DMS114 treated with DMSO at 0.1 percent for 48 hours (cell line): ENCODE measurements around the gene PADI2.

ENCODE experiments used
- DNase-seq: peaks from one replicate; lab custom pipeline; 2025; ENCODE audit not compliant: unreplicated experiment; lab: John Stamatoyannopoulos, UW

The PADI2 gene

DNA sequence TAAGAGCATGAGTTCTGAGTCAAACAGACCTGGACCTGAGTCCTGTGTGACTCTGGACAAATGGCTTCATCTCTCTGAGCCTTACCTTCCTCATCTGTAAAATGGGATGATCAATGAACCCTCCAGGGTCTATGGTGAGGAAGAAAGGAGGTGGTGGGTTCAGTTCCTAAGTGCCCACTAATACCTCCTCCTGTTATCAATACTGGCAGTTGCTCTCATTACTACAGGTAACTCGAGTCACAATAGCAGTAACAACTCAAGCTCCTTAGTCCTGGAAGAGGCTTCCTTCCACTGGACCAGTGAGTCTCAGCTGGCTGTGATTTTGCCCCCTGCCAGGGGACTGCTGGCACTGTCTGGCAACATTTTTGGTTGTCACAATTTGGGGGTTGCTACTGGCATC lies 2.6 kb downstream of the PADI2 start:
- DNase-seq: no peak

DNA sequence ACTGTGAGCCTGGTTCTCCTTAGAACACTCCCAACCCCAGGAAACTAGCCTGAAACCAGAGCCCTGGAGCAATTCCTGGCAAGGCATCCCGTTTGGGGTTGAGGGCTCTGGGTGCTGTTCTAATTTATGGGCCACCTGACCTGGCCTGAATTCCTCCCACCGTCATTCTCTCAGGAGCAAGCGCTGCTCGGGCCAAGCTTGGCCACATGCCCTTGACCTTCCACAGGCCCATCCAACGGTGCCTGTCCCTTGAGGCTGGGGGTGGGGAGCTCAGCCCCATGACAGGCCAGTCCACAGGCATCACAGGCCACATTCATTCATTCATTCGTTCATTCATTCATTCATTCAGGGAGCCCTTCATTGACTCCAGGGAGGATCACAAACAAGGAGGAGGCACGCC lies 5.3 kb downstream of the PADI2 start:
- DNase-seq: no peak

- DNase-seq: no peak
Observed at GRCh38 chr1:17112496-17113236, 6.6 kb downstream of the PADI2 start.

GRCh38 chr1:17112076-17112475 lies 7.2 kb downstream of the PADI2 start:
- no peak for DNase-seq

DNA sequence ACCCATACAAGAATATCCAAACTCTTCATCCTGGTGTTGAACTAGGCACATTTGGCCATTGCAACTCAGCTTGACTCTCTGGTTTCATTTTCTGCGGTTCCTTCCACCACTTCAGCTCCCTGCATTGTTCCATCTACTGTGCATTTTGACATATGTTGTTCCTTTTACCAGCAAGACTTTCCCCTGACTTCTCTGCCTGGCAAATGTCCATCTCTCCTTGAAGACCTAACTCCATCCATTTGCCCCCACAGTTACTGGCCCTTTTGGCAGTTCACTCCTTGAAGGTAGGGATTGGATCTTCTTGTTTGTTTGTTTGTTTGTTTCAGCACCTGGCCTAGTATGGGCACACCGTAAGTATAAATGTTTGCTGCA lies 8.7 kb downstream of the PADI2 start:
- no peak for DNase-seq

DNA sequence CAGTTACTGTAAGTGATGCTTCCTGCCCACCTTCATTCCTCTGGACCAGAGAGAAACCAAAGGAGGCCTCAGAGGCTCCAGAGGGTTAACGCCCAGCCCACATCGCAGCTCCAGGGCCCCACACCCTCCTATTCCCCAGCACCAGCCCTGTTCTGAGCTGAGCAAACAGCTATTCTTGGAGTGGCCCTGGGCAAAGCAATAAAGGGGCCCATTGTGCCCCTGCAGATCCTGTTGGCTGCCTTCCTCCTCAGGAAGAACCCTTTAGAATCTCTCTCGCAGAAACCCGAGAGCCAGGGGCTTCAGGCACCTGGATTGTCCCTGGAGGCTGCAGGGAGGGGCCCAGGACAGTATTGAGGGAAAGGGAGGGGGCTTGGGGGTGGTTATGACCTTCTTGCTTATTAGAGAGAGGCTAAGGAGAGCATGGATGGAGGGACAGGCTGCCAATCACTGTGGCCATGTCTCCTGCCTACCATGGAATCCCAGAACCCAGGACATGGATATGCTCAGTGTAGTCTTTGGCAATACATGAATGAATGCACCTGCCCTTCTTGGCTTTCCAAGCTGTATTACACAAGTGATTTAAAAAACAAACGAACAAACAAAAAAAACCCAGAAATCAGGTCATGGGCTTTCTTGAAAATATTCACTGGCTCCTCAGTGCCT lies 9.2 kb downstream of the PADI2 start:
- DNase-seq: no peak

DNA sequence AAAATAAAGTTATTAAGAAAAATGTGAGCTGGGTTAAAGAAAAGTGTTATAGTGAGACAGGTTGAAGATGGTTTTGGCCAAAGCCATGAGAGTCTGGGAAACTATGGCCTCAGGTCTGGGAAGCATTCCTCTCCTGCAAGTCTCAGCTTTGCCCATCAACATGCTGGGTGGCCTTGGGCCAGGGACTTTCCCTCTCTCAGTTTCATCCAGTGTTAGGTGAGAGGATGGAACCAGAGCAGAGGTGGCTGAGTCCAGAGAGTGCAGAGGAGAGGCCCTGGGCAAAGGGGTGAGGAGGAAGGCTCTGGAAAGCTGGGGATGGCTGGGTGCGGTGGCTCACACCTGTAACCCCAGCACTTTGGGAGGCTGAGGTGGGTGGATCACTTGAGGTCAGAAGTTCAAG lies 10.5 kb downstream of the PADI2 start:
- DNase-seq: no peak

DNA sequence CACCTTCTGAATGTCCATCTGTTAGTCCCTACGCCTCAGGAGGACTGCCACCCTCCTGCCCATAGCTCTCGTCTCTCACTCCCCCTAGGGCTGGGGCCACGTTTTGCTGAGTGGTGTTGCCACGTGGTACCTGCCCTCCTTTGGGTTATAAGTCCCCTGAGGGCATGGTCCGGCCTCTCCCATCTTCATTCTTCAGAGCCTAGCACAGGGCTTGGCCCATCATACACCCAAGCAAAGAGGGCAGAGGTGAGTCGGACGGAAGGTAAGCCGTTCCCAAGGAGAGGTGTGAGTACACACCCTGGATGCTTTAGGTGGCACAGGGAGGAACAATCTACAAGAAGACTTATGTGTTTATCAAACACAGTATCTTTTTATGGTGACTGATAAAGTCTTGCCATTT lies 10.9 kb downstream of the PADI2 start:
- no peak for DNase-seq

GRCh38 chr1:17104782-17105181 lies 14.5 kb downstream of the PADI2 start:
- DNase-seq: no peak

DNA sequence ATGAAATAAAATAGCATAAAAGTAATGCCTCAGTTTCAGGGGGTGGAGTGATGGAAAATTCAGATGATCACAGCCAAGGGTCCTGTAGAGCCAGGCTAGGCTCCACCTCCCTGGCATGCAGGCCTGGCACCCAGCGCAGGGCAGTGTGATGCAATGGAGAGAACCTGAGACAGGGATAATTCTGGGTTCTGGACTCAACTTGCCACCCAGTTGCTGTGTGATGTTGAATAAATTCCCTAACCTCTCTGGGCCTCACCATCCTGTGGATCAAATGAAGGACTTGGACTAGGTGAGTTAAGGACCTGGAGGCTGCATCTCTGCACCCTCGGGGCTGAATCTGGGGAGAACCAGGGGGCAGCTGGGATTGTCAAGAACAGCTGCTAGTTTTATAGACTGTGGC lies 17.0 kb downstream of the PADI2 start:
- DNase-seq: no peak

DNA sequence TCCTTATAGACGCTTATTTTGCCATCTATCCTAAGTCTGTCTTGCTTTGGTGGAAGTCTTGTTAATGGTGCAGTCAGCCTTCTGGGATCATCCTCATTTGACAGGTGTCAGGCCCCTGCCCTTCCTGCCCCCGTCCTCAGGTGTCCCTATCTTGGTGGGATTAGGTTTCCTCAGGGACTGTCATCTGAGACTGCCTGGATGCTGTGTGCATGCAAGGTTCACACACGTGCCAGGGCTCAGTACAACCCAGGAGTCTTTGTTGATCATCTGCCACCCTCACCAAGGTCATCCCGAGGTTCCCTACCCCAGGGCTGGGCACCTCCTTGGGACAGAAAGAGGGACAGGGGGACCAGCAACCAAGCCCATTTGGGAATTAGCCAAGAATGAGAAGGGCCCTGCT lies 18.0 kb downstream of the PADI2 start:
- DNase-seq: no peak

DNA sequence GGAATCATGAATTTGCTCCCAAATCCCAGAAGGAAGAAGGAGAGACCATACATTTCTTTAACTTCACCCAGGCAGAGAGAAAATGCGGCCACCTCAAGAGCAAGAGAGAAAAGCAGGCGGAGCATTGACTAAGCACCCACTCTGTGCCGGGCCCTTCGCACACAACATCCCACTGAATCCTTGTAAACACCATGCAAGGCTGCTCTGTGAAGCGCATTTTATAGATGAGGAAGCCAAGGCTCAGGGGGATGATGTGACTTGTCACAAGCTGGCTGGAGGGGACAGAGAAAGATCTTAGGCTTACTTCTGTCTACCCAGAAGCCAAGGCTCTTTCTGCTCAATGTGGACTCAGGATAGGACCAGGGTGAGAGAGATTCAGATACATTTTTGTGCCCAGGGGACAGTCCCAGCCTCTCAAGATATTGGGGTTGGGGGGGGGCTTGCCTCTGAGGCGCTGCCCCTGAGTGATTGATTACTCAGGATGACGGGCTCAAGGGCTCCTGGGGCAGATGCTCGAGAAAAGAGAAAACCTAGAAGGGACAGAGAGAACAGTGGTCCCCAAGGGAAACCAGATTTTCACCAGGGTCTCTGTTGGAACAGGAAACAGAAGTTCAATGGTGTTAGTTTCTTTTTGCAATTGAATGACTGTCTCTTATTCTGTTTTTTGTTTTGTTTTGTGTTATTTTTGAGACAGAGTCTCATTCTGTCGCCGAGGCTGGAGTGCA lies 19.5 kb downstream of the PADI2 start:
- DNase-seq: no peak

GRCh38 chr1:17098446-17099317 lies 20.6 kb downstream of the PADI2 start:
- DNase-seq: no peak

GRCh38 chr1:17097787-17098186 lies 21.5 kb downstream of the PADI2 start:
- no peak for DNase-seq

- no peak for DNase-seq
Observed at GRCh38 chr1:17097147-17097546, 22.1 kb downstream of the PADI2 start.

DNA sequence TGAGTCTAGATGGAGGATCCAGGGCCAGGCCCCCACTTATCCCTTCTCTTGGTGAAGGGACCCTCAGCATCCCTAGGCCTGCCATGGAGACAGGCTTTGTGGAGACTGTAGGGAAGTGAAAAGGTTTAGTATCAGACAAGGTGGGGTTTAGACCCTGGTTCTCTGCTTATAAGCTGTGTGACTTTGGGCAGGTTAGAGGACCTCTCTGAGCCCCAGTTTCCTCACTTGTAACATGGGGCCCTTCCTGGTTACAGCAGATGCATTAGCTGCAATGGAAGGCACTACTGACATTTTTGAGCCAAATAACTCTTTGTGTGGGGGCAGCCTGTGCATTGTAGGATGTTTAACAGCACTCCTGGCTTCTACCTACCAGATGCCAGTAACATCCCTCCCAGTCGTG lies 22.7 kb downstream of the PADI2 start:
- no peak for DNase-seq

DNA sequence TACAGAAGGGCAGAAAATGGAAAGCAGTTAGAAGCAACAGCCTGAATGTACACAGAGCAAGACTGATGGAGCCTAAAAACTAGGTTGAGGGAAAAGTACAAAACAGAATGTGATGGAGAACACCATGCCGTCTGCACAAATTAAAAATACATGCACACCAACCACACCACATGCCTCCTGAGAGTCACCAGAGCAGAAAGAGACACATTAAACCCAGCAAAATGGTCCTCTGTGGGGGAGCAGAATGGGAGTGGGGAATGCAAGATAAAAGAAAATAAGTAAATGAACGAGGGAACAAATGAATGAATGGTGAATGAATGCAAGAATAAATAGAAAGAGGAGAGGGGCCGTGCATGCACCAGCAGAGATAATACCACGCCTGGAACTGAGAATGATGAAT lies 24.1 kb downstream of the PADI2 start:
- no peak for DNase-seq

GRCh38 chr1:17094664-17095063 lies 24.6 kb downstream of the PADI2 start:
- no peak for DNase-seq

- no peak for DNase-seq
Observed at GRCh38 chr1:17093822-17094393, 25.3 kb downstream of the PADI2 start.

DNA sequence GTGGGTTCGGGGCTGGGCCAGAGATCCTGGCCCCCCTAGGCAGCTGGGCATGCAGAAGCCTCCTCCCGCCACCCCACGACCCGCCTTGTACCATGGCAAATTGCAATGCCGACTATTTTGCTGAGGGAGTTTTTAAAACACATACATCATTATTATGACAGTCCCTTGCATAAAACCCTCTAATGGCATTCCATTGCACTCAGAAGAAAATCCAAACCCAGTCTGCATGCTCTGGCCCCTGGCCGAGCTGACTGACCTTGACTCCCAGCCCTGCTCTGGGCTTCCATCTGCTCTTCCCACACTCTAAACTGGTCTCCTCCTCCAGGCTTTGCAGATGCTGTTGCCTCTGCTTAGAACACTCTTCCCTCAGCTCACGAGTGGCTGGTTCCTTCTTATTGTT lies 28.0 kb downstream of the PADI2 start:
- no peak for DNase-seq

GRCh38 chr1:17089506-17089905 lies 29.7 kb downstream of the PADI2 start:
- DNase-seq: no peak
